Stimulated activated CD4-positive, alpha-beta T cell treated with anti-CD3 and anti-CD28 coated beads, Interleukin-12 subunit alpha, Interleukin-12 subunit beta, amount 100 ng/mL, for 48 hours (primary cell): ENCODE measurements around the gene SNRPE.
A peak's percentile ranks its signal among the peaks of the same experiment; 100 is the strongest.
"Not testable (repeated sequence)": the region's sequence is repeated elsewhere in the genome, so short reads cannot be mapped to it uniquely, and the experiment has no call there.

Experiments
- DNase-seq, 3 donors: peaks; one replicate each; pipeline ENCODE4 v3.0.0-alpha.2; 2020; ENCODE audit warnings: low read depth in 2 of 3, low spot score in 1 of 3

The SNRPE gene

GRCh38 chr1:203861379-203862184, at the start of gene SNRPE:
TSS of gene SNRPE (plus strand) at chr1:203861599. CDS start at chr1:203861660, 61 bp downstream.
- DNase-seq, result peak; percentile 93 to 96 (median 94)

- no peak for DNase-seq
These were observed 47.6 kb upstream of the SNRPE start for GRCh38 chr1:203813581-203814341.

DNA sequence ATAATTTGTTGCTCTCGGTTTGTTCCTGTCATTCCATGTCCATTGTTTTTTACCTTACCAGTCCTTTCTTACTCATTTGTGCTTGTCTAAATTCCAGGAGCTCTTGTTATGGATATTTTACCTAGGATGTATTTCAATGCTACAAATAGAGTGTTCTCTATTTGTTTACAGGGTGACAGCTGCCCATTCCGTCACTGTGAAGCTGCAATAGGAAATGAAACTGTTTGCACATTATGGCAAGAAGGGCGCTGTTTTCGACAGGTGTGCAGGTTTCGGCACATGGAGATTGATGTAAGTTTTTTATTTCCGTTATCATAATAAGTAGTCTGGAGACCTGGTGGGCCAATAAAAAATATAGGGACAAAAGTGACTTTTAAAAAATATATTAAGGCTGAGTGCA, 43.0 kb upstream of the SNRPE start:
- DNase-seq, result no peak

DNA sequence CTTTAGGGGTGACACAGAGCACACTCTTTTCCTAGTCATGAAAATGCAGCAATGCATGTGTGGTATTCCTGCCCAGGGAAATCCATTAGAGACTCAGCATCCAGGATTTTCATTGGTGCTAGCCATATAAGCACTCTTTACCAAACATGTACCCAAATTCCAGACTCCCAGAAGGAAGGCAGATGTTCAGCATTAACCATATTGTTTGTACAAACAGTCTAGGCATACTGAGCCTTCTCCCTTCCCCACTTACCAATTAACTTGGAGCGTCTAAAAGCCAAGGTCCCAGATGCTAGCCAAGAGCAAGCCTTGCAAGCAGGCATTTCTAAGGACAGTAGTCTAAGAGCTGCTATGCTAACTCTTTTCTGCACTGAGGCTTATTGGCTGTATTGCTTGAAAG, 38.1 kb upstream of the SNRPE start:
- DNase-seq, result no peak

DNA sequence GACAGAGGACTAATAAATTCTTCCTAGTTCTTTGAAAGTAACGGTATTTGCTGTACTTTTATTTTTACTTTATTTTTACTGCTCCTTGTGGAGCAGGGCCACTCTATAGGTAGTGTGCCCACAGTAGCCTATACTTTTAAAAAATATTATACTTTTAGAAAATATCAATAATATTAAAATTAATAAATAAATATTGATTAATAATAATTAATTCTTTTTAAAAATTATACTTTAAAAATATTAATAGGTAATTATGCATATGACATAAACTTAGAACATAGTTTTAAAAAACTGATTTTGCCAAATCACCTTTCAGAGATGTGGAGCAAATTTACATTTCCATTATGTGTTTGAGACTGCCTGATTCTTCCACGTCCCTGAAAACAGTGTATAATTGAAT, 35.2 kb upstream of the SNRPE start:
- DNase-seq, result no peak

DNA sequence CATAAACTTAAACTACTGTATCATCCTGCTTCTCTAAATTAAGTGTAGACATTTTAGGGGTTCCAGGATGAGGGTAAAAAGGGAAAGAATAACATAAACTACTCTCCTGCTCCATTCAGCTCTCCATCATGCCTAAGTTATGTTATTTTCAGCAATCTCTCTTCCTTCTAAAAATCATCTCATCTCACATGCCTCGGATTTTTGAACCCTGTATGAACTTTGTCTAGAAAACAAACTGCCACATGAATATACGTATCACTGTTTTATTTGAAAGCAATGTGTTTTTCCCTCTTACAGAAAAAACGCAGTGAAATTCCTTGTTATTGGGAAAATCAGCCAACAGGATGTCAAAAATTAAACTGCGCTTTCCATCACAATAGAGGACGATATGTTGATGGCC, 33.4 kb upstream of the SNRPE start:
- no peak for DNase-seq

- no peak for DNase-seq
These were observed 32.9 kb upstream of the SNRPE start for GRCh38 chr1:203828503-203828902.

DNA sequence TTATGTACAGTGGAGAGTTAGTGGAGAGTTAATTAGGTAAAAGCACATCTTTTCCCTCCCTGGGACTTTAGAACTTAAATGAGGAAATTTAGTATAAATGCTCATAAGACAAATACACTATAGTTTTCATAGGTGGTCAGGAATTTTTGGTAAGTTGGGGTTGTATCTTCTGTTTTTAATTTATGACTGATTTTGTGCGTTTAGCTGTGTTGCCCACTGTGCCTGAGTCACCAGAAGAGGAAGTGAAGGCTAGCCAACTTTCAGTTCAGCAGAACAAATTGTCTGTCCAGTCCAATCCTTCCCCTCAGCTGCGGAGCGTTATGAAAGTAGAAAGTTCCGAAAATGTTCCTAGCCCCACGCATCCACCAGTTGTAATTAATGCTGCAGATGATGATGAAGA, 32.2 kb upstream of the SNRPE start:
- not testable (repeated sequence) for DNase-seq

GRCh38 chr1:203835476-203835875, 25.9 kb upstream of the SNRPE start:
- no peak for DNase-seq

DNA sequence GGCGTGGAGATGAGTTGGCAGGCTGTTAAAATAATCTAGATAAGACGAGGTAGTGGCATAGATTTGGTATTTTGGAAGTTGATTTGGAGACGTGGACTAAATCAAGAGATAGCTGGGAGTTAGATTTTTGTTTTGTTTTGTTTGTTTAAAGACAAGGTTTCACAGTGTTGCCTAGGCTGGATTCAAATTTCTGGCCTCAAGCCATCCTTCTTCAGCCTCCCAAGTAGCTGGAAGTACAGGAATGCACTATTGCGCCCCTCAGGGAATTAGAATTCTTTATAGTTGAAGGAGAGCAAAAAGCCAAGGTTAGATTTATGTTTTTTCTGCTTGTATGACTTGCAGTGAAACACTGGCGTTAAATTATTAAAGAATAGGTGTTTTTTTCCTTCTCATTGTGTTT, 22.3 kb upstream of the SNRPE start:
- DNase-seq, result no peak

GRCh38 chr1:203840208-203840808, 21.1 kb upstream of the SNRPE start:
- DNase-seq, result no peak

- no peak for DNase-seq
These were observed 18.9 kb upstream of the SNRPE start for GRCh38 chr1:203842559-203842876.

DNA sequence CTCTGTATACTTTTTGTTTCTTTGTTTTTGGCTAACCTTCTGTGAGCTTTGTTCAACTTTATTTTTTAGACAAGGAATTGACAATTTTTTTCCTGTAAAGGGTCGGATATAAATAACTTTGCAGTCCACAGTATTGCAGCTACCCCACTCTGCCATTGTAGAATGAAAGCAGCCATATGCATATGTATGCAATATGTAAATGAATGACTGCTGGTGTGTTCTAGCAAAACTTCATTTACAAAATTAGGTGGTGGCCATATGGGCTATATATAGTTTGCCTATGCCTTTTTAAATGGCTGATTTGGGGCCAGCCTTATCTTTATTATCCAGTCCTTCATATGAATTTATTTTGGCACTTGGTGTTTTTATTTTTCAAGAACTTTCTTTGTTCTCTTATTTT, 18.0 kb upstream of the SNRPE start:
- no peak for DNase-seq

GRCh38 chr1:203853112-203853511, 8.3 kb upstream of the SNRPE start:
- DNase-seq, result not testable (repeated sequence)

- no peak for DNase-seq
These were observed 3.3 kb upstream of the SNRPE start for GRCh38 chr1:203858055-203858454.

GRCh38 chr1:203858975-203859374, 2.4 kb upstream of the SNRPE start:
- no peak for DNase-seq

DNA sequence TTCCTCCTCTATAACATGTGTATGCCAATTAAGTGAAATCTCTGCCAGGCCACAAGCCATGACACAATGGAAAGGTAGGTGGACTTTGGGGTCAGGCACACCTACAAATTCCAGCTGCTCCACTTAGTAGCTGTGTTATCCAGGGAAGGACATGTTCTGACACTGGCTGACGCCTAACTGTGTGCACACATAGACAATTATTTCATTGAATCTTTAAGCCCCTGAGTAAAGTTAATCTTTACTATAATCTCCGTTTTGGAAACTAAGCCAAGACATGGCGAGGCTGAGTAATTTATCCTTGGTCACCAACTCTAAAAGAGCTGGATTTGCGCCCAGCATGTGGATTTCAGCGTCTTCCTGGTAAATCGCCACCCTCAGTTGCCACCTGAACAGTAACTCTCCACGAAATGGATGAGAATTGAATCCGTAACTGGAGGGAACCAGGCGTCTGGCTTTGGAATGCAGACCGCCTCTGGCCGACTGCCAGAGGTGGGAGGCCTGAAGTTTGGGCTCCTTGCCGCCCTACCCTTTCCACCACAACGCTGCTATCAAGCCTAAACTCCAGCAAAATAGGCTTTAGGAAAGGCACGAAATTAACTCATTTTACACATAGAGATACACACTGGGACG, 888 bp upstream of the SNRPE start:
- DNase-seq, result no peak

GRCh38 chr1:203867802-203868201, 6.4 kb downstream of the SNRPE start:
- DNase-seq, result no peak

GRCh38 chr1:203870245-203870644, 8.8 kb downstream of the SNRPE start:
- no peak for DNase-seq

DNA sequence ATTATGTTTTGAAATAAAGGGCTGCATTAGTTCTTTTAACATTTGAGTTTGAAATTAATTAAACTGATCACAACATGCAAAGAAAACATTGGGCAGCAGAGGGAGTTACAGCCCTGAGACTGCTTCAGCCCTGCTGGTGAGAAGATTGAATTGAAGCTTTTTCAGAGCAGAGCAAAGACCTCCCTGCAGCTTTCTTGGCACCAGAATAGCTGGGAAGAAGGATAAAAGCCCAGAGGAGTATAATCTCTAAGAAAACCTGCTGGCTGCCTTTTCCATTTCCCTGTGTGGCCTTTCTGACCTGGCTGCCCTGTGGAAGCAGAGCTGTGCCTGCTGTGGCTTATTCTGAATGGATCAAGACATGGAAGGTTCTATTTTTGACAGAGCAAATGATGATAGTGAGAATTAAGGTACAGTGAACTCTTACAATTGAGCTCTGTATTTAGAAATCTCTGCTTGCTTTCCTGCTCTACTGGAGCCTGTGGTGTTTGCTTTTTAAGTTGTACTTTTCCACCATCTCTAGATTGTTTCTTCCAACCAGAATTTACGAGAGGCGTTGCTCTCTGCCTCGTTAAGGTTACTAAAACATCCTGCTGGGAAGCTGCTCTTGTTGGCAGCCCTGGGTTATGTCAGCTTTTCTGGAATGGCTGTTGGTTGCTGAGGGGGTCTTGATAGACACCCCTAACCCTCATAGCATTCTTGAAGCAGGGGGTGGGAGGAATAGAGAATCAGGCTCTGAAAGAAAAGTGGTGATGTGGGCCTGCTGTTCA, 9.9 kb downstream of the SNRPE start:
- no peak for DNase-seq

DNA sequence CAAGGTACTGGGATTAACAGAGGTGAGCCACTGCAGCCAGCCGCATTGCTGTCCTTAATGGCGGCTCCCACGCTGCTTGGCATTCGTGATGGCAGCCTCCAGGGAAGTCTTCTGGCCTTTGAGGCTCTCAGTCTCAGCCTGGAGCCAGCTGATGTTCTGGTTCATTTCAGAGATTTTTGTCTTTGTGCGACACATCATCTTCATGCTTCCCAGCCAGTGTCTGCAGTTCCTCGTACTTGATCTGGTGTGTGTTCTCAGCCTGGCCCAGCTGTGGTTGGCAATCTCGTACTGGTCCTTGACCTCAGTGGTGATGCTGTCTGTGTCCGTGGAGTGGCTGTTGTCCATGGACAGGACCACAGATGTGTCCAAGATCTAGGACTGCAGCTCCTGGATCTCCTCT, 11.7 kb downstream of the SNRPE start:
- no peak for DNase-seq
